WTC11 (cell line): ENCODE measurements around the gene BPI.

Source experiments
- ETV6 ChIP-seq: sonication (generic); formaldehyde crosslinking; IDR thresholded peaks from 2 replicates; pipeline ENCODE4 v1.8.1; 2022; ENCODE audit warnings: mild to moderate bottlenecking, missing genetic modification reagents
- ZNF396 ChIP-seq: fragments of 250-450 bp; sonication (Bioruptor Pico); IDR thresholded peaks from 2 replicates; pipeline ENCODE4 v1.8.0; 2021; ENCODE audit warnings: mild to moderate bottlenecking, moderate library complexity, borderline replicate concordance
- TF ChIP-seq, protein P1 (sequence below): fragments of 200-600 bp; IDR thresholded peaks from 2 replicates; pipeline ENCODE4 v1.8.0; 2022; ENCODE audit warnings: antibody characterized with exemption
- TF ChIP-seq, protein P2 (sequence below): sonication (generic); formaldehyde crosslinking; IDR thresholded peaks from 2 replicates; pipeline ENCODE4 v1.8.1; 2023; ENCODE audit warnings: mild to moderate bottlenecking, missing genetic modification reagents
- TF ChIP-seq, protein P3 (sequence below): sonication (generic); formaldehyde crosslinking; IDR thresholded peaks from 2 replicates; pipeline ENCODE4 v1.8.1; 2022; ENCODE audit warnings: low read depth, mild to moderate bottlenecking, moderate library complexity, missing genetic modification reagents, borderline replicate concordance

DNA sequence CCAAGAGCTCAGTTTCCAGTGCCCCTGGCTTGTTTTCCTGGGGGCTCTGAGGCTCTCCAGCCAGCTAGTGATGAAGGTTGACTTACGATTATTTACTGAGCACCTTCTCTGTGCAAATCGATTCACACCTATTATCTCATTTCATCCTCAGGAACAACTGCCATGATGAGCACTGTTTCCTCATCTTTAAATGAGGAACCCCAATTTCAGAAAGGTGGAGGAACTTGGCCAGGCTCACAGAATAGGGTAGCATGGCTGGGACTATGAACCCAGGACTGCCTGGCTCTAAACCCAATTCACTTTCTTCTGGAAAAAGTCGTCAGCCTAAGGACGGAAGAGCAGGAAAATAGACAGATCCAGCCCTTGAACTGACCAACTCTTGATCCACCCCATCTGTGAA, 3.5 kb upstream of the BPI start:
- TF ChIP-seq, protein P1, sequence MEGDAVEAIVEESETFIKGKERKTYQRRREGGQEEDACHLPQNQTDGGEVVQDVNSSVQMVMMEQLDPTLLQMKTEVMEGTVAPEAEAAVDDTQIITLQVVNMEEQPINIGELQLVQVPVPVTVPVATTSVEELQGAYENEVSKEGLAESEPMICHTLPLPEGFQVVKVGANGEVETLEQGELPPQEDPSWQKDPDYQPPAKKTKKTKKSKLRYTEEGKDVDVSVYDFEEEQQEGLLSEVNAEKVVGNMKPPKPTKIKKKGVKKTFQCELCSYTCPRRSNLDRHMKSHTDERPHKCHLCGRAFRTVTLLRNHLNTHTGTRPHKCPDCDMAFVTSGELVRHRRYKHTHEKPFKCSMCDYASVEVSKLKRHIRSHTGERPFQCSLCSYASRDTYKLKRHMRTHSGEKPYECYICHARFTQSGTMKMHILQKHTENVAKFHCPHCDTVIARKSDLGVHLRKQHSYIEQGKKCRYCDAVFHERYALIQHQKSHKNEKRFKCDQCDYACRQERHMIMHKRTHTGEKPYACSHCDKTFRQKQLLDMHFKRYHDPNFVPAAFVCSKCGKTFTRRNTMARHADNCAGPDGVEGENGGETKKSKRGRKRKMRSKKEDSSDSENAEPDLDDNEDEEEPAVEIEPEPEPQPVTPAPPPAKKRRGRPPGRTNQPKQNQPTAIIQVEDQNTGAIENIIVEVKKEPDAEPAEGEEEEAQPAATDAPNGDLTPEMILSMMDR: no peak
- TF ChIP-seq ETV6 (CRISPR knock-in tag) (no peak), ZNF396 (CRISPR knock-in tag) (no peak)
- TF ChIP-seq, protein P2, sequence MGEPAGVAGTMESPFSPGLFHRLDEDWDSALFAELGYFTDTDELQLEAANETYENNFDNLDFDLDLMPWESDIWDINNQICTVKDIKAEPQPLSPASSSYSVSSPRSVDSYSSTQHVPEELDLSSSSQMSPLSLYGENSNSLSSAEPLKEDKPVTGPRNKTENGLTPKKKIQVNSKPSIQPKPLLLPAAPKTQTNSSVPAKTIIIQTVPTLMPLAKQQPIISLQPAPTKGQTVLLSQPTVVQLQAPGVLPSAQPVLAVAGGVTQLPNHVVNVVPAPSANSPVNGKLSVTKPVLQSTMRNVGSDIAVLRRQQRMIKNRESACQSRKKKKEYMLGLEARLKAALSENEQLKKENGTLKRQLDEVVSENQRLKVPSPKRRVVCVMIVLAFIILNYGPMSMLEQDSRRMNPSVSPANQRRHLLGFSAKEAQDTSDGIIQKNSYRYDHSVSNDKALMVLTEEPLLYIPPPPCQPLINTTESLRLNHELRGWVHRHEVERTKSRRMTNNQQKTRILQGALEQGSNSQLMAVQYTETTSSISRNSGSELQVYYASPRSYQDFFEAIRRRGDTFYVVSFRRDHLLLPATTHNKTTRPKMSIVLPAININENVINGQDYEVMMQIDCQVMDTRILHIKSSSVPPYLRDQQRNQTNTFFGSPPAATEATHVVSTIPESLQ (CRISPR knock-in tag): no peak
- TF ChIP-seq, protein P3, sequence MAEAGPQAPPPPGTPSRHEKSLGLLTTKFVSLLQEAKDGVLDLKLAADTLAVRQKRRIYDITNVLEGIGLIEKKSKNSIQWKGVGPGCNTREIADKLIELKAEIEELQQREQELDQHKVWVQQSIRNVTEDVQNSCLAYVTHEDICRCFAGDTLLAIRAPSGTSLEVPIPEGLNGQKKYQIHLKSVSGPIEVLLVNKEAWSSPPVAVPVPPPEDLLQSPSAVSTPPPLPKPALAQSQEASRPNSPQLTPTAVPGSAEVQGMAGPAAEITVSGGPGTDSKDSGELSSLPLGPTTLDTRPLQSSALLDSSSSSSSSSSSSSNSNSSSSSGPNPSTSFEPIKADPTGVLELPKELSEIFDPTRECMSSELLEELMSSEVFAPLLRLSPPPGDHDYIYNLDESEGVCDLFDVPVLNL (CRISPR knock-in tag): no peak
